ENCODE data around the gene PRRC2B. TPM values are rescaled to one million over a fixed set of nuclear protein-coding genes. Genes with fewer than 3 reads are reported as not detected.
"Not testable (repeated sequence)": the region's sequence is repeated elsewhere in the genome, so short reads cannot be mapped to it uniquely, and the experiment has no call there.

PRRC2B gene
- 100 to 1,000 TPM; 151 to 184 TPM for total RNA-seq

DNA sequence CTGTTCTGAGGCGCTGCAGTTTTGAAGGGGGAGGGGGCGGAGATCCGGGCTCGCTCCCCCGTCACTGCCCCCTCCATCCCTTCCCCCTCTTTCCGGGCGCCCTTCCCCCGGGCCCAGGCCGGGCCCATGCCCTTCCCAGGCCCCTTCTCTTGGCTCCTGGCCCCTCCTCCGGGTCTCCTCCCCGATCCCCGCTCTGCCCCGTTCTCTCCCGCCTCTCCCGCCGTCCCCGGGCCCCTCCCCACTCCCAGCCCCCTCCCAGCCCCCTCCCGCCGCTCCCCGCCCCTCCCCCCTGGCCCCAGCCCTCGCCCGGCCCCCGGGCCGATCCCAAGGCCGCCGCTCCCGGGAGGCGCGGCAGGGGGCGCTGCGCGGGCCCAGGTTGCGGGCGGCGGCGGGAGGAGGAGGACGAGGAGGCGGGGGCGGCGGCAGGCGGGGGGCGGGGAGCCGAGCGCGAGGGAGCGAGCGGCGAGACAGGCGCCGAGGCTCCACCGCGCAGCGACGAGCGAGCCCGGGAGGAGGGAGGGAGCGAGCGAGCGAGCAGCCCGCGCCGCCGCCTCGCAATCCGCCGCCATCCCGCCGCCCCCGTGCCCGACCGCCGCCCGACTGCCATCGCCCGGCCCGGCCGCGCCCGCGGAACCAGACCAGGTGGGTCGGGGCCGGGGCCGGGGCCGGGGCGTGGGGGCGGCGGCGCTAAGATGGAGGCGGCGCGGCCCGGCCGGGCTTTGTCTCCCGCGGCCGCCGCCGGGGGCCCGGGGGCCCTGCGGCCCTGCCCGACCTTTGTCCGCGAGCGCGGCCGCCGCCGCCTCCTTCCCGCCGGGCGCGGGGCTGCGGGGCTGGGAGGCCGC lies at the start of gene PRRC2B:
PRRC2B (plus strand) TSS at position 465 of the 842 bp plus-strand sequence. CDS start 36,059 bp downstream, outside the sequence.
- intact Hi-C loops (cut with DNase I, micrococcal nuclease) = loop anchor here (1.0 to 10.0 kb wide), 11 partner anchors 15 to 849 kb away; partner anchors contain the start of gene NUP214 (in 1 of the 2)
- peak within 1 kb of the TSS; percentile 88 for H3K4me3 Mint-ChIP-seq
- peak; percentile 94 for DNase-seq
- peaks cover 25% of the 10 kb centered on the region for H3K36me3 Mint-ChIP-seq (ENCODE audit: low read depth)
- H3K27ac Mint-ChIP-seq = peak within 1 kb of the TSS; percentile 90
- H3K9me3 Mint-ChIP-seq (ENCODE audit: low read depth) = no peaks in the 10 kb centered on the region
- peaks cover 43% of the 10 kb centered on the region for H3K4me1 Mint-ChIP-seq
- ATAC-seq = peak; percentile 44
- no peaks in the 10 kb centered on the region for H3K27me3 Mint-ChIP-seq
- CTCF ChIA-PET = no interaction called here
- POLR2A ChIA-PET = no interaction called here

DNA sequence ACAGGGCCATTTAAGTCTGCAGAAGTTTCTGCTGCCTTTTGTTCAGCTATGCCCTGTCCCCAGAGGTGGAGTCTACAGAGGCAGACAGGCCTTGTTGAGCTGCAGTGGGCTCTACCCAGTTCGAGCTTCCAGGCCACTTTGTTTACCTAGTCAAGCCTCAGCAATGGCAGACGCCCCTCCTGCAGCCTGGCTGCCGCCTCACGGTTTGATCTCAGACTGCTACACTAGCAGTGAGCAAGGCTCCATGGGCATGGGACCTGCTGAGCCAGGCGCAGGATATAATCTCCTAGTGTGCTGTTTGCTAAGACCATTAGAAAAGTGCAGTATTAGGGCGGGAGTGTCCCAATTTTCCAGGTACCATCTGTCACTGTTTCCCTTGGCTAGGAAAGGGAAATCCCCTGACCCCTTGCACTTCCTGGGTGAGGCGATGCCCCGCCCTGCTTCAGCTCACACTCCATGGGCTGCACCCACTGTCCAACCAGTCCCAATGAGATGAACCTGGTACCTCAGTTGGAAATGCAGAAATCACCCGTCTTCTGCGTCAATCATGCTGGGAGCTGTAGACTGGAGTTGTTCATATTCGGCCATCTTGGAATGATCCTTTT lies 48.9 kb upstream of the PRRC2B start:
- POLR2A ChIA-PET; H3K4me1 Mint-ChIP-seq; H3K9me3 Mint-ChIP-seq (ENCODE audit: low read depth); DNase-seq; CTCF ChIA-PET; ATAC-seq; H3K36me3 Mint-ChIP-seq (ENCODE audit: low read depth); H3K27ac Mint-ChIP-seq; intact Hi-C loops (cut with DNase I, micrococcal nuclease); H3K4me3 Mint-ChIP-seq: not testable (repeated sequence)
- H3K27me3 Mint-ChIP-seq = peaks cover 10% of the 10 kb centered on the region

DNA sequence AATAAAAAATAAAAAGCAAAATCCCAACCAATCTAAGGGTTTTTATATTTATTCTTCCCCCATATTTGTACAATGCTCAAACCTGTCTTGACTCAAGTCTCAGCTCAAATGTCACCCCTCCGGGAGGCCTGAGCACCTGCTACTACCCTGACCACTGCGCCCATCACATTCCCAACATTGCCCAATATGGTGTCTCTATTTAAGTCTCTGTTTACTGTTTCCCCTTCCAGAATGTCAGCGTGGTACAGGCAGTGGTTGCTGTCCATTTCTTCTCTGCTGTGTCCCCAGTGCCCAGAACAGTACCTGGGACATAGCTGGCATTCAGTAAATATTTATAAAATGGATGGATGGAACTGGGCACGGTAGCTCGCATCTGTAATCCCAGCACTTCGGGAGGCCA lies 47.3 kb upstream of the PRRC2B start:
- Mint-ChIP-seq H3K4me3 (no peak overlapping the region), H3K36me3 (ENCODE audit: low read depth) (no peaks in the 10 kb centered on the region), H3K27ac (no peak overlapping the region), H3K27me3 (peaks cover 8% of the 10 kb centered on the region), H3K9me3 (ENCODE audit: low read depth) (no peaks in the 10 kb centered on the region), H3K4me1 (peaks cover 9% of the 10 kb centered on the region)
- no peak for ATAC-seq
- POLR2A ChIA-PET = interaction anchor here (0.7 kb wide), 1 partner anchor 879 kb away, joined by 4 read pairs; no protein-coding TSS in a partner anchor
- DNase-seq = no peak
- CTCF ChIA-PET = interaction anchor here (0.9 kb wide), 1 partner anchor 10 kb away, joined by 3 read pairs; no protein-coding TSS in a partner anchor
- intact Hi-C loops (cut with DNase I, micrococcal nuclease) = no loop called here

DNA sequence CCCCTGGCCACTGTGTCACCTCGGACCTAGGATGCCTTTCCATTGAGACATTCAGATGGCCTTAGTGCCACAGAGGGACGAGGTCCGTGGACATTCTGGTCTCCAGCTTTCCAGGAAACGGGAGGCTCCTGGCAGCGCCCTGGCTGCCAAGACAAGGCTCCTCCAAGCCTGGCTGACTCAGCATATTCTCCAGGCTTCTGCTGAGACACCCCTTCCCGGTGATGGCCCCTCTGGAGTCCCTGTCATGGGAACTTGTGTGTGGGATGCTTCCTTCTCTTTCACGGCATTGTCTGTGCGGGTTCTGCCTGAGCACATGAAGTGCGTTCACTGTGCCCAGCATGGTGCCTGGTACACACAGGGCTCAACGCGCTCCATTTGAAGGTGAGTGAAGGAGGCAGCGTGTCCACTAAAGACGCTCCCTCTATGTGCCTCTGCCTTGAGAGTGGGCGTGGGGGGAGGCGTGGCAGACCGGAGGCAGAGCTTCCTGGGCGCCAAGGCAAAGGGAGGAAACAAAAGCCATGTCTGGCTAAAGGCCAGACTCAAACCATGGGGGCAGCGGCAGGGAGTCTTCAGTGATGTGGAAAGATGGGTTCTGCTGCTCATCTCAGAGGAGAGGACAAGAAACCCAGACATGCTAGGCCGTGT lies 46.4 kb upstream of the PRRC2B start:
- CTCF ChIA-PET = interaction anchor here (0.7 to 1.4 kb wide), 5 partner anchors 11 to 167 kb away, joined by 3 read pairs; no protein-coding TSS in a partner anchor

DNA sequence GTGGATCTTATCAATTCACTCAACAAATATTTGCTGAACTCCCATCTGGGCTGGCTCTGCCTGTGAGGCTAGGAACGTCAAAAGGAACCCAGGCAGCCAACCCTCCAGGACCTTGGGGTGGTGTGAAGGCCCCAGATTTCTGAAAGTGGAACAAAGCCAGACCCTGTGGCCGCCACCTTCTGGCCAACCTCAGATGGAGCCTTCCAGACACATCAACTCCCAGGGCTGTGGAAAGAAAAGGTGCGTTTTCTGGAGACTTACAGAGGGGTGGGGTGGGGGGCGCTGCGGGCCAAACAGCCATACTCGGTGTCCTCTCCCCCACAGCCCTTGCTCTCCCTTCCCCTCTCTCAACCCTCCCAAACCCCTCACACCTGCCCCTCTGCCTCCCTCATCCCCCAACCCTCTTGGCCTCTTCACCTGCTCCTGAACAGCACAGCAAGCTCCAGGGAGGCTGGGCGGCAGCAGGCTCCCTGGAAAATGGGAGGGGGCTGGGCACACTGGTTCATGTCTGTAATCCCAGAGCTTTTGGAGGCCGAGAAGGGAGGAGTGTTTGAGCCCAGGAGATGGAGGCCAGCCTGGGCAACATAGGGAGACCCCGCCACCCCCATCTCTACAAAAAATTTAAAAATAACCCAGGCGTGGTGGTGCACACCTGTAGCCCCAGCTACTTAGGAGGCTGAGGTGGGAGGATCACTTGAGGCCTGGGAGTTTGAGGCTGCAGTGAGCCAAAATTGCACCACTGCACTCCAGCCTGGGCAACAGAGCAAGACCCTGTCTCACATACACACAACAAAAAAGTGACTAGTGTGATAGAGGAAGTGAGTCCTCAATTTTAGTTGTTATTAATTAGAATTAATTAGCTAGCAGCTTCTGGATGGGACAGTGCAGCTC lies 45.0 kb upstream of the PRRC2B start:
- Mint-ChIP-seq H3K4me1 (peaks cover 9% of the 10 kb centered on the region), H3K36me3 (ENCODE audit: low read depth) (no peaks in the 10 kb centered on the region), H3K4me3 (no peak overlapping the region), H3K27me3 (no peaks in the 10 kb centered on the region), H3K9me3 (ENCODE audit: low read depth) (no peaks in the 10 kb centered on the region), H3K27ac (no peak overlapping the region)
- CTCF ChIA-PET = interaction anchor here (0.5 to 2.3 kb wide), 37 partner anchors 10 to 1623 kb away, joined by 3 to 11 read pairs (median 3); no protein-coding TSS in a partner anchor
- no peak for DNase-seq
- intact Hi-C loops (cut with DNase I, micrococcal nuclease) = no loop called here
- no peak for ATAC-seq
- POLR2A ChIA-PET = no interaction called here

More for the DNA sequence above, 46.4 kb upstream of the PRRC2B start:
- intact Hi-C loops (cut with DNase I, micrococcal nuclease) = no loop called here
- no peaks in the 10 kb centered on the region for H3K36me3 Mint-ChIP-seq (ENCODE audit: low read depth)
- H3K9me3 Mint-ChIP-seq (ENCODE audit: low read depth) = no peaks in the 10 kb centered on the region
- ATAC-seq (no peak), DNase-seq (no peak)
- peaks cover 8% of the 10 kb centered on the region for H3K27me3 Mint-ChIP-seq
- peaks cover 9% of the 10 kb centered on the region for H3K4me1 Mint-ChIP-seq
- peak overlapping the region; percentile 37 for H3K27ac Mint-ChIP-seq
- H3K4me3 Mint-ChIP-seq = no peak overlapping the region
- POLR2A ChIA-PET = no interaction called here

DNA sequence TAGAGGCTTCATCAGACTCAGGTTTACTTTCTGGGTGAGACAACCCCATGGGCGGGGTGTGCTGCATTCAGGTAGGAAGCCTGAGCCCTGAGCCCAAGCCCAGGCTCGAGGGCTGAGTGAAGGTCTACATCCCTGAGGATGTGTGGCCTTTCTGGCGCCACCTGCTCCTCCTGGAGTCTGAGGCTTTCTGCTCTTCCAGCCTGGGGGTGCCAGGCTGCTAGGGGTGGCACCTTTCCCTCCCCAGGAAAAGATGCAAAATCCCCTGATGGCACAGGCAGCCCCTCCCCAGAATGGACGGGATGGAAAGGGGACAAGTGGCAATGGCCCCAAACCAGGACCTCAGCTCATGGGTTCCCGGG lies 44.4 kb upstream of the PRRC2B start:
- DNase-seq (no peak), ATAC-seq (no peak)
- Mint-ChIP-seq H3K27ac (no peak overlapping the region), H3K9me3 (ENCODE audit: low read depth) (no peaks in the 10 kb centered on the region), H3K4me1 (peaks cover 9% of the 10 kb centered on the region), H3K4me3 (no peak overlapping the region), H3K36me3 (ENCODE audit: low read depth) (no peaks in the 10 kb centered on the region), H3K27me3 (no peaks in the 10 kb centered on the region)
- CTCF ChIA-PET = interaction anchor here (0.6 to 2.3 kb wide), 34 partner anchors 9 to 399 kb away, joined by 3 to 11 read pairs (median 4); no protein-coding TSS in a partner anchor
- POLR2A ChIA-PET = no interaction called here
- intact Hi-C loops (cut with DNase I, micrococcal nuclease) = no loop called here

DNA sequence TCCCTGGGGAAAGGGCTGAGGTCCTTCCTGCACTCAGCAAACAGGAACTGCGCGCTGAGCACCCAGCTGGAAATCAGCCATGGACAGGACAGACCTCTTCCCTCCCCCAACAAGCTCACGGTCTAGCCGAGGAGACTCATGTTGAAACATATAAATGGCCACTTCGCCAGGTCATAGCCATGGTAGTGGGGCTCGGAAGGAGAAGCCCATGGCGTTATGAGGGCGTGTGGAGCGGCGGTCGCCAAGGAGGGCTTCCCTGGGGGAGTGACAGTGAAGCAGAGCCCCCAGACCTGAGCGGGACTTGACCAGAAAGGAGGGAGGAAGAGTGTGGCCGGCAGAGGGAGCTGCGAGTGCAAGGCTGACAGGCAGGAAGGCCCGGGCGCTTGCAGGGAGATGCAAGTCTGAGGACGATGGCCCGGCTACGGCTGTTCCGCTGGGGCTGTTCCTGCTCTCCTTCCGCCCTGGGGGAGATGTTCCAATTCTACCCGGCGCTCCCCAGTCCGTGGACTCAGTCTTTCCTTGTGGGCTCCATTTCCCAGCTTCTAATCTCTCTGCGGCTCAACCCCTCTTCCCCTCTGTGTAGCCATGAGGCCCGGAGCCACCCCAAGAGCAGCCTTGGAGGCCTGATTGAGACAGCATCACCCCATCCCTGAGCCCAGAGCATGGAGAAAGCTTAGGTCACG lies 43.9 kb upstream of the PRRC2B start:
- DNase-seq (peak; percentile 96), ATAC-seq (peak; percentile 98)
- H3K4me3 Mint-ChIP-seq = peak overlapping the region; percentile 16
- H3K4me1 Mint-ChIP-seq = peaks cover 9% of the 10 kb centered on the region
- no peaks in the 10 kb centered on the region for H3K36me3 Mint-ChIP-seq (ENCODE audit: low read depth)
- H3K9me3 Mint-ChIP-seq (ENCODE audit: low read depth) = no peaks in the 10 kb centered on the region
- H3K27me3 Mint-ChIP-seq = no peaks in the 10 kb centered on the region
- POLR2A ChIA-PET = no interaction called here
- intact Hi-C loops (cut with DNase I, micrococcal nuclease) = loop anchor here (1.0 to 5.0 kb wide), 9 partner anchors 23 to 397 kb away; no protein-coding TSS in a partner anchor
- H3K27ac Mint-ChIP-seq = peak overlapping the region; percentile 65
- CTCF ChIA-PET = interaction anchor here (0.6 to 2.3 kb wide), 41 partner anchors 9 to 461 kb away, joined by 3 to 11 read pairs (median 4); no protein-coding TSS in a partner anchor

DNA sequence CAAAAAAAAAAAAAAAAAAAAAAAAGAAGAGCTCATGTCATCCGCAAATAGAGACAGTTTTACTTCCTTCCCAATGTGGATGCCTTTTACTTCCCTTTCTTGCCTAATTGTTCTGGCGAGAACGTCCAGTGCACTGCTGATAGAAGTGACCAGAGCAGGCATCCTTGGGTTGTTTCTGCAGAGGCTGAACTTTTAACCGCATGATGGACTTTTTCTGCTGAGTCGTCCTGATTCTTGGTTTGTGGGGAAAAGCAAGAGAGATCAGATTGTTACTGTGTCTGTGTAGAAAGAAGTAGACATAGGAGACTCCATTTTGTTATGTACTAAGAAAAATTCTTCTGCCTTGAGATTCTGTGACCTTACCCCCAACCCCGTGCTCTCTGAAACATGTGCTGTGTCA lies 37.4 kb upstream of the PRRC2B start:
- H3K36me3 Mint-ChIP-seq (ENCODE audit: low read depth); CTCF ChIA-PET; ATAC-seq; H3K27ac Mint-ChIP-seq; intact Hi-C loops (cut with DNase I, micrococcal nuclease); H3K9me3 Mint-ChIP-seq (ENCODE audit: low read depth); H3K27me3 Mint-ChIP-seq; DNase-seq; H3K4me3 Mint-ChIP-seq: not testable (repeated sequence)
- POLR2A ChIA-PET = interaction anchor here (0.6 kb wide), 1 partner anchor 50 kb away, joined by 3 read pairs; no protein-coding TSS in a partner anchor
- H3K4me1 Mint-ChIP-seq = peaks cover 24% of the 10 kb centered on the region

DNA sequence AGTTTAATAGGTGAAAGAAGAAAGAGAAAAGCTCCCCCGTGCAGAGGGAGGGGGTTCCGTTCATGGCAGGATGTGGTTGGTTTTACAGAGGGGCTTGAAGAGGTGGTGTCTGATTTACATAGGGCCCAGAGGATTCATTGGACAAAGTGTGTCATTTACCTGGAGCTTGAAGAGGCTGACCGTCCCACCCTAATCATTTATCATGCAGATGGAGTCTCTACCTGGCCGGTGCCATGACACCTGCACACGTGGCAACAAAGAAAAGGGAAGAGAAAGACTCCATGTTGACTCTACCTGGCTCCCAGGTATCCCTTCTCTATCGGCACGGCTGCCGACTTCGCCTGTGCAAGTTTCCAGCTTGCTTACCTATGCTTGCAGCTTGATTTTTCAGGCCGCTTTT lies 35.3 kb upstream of the PRRC2B start:
- Mint-ChIP-seq H3K36me3 (ENCODE audit: low read depth) (no peaks in the 10 kb centered on the region), H3K27me3 (no peaks in the 10 kb centered on the region), H3K4me1 (peaks cover 26% of the 10 kb centered on the region), H3K9me3 (ENCODE audit: low read depth) (no peaks in the 10 kb centered on the region), H3K4me3 (peak overlapping the region; percentile 39), H3K27ac (peak overlapping the region; percentile 12)
- intact Hi-C loops (cut with DNase I, micrococcal nuclease) = no loop called here
- POLR2A ChIA-PET = no interaction called here
- ATAC-seq = no peak
- DNase-seq = no peak
- CTCF ChIA-PET = interaction anchor here (0.7 to 1.6 kb wide), 6 partner anchors 9 to 122 kb away, joined by 3 to 7 read pairs (median 5); no protein-coding TSS in a partner anchor

DNA sequence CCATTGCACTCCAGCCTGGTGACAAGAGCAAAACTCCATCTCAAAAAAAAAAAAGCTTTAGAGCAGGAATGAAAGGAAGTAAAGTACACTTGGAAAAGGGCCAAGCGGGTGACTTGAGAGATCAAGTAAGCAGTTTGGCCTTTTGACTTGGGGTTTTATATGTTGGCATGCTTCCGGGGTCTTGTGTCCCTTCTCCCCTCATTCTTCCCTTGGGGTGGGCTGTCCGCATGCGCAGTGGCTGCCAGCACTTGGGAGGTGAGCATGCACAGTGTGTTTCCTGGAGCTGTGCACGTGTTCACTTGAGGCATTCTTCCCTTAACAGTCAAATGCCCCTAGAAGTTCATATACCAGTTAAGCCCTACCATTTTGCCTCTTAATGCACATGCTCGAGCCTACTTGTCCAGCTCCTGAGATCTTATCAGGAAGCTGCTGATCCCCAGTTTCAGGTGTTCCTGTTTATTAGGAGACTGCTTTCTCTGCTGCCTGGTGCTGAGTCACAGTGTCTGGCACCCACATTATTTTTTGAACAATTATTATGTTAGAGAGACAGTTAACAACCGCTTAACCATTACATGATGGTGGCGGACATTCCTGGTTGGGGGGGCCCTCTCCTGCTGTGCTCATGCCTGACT lies 32.6 kb upstream of the PRRC2B start:
- no peaks in the 10 kb centered on the region for H3K27me3 Mint-ChIP-seq
- no peak for ATAC-seq
- POLR2A ChIA-PET = interaction anchor here (0.6 kb wide), 1 partner anchor 46 kb away, joined by 3 read pairs; no protein-coding TSS in a partner anchor

More for the DNA sequence above, 32.6 kb upstream of the PRRC2B start:
- H3K36me3 Mint-ChIP-seq (ENCODE audit: low read depth) = no peaks in the 10 kb centered on the region
- no peak overlapping the region for H3K4me3 Mint-ChIP-seq
- H3K9me3 Mint-ChIP-seq (ENCODE audit: low read depth) = no peaks in the 10 kb centered on the region
- intact Hi-C loops (cut with DNase I, micrococcal nuclease) = no loop called here
- H3K27ac Mint-ChIP-seq = peak overlapping the region; percentile 74
- DNase-seq = peak; percentile 49
- peaks cover 26% of the 10 kb centered on the region for H3K4me1 Mint-ChIP-seq
- CTCF ChIA-PET = interaction anchor here (0.6 to 1.1 kb wide), 3 partner anchors 12 to 266 kb away, joined by 3 read pairs; no protein-coding TSS in a partner anchor
